Gastroesophageal sphincter (tissue), 4 donors: Measurements from ENCODE around the gene AP2B1. TPM values are rescaled to one million over a fixed set of nuclear protein-coding genes. Genes with fewer than 3 reads are reported as not detected.
"Not testable (repeated sequence)": the region's sequence is repeated elsewhere in the genome, so short reads cannot be mapped to it uniquely, and the experiment has no call there.

Experiments used
- ATAC-seq: fragments of 150-250 bp; one replicate; pipeline ENCODE4 v1.9.1; 2016; ENCODE audit warnings: mild to moderate bottlenecking, moderate library complexity
- H3K27ac ChIP-seq, 4 donors: fragments of 200-600 bp; sonication (generic) in 3 of 4; 1 replicate in 3 of 4; 2 replicates in 1 of 4; pipeline ENCODE4 v1.5.1; 2016 to 2019
- H3K27me3 ChIP-seq: fragments of 200-600 bp; sonication (generic); one replicate; pipeline ENCODE4 v1.5.1; 2019
- H3K36me3 ChIP-seq, 2 donors: fragments of 200-600 bp; sonication (generic); one replicate each; pipeline ENCODE4 v1.5.1; 2019; ENCODE audit warnings: control low read depth in 1 of 2
- H3K4me1 ChIP-seq, 3 donors: fragments of 200-600 bp; sonication (generic); 1 replicate in 2 of 3; 2 replicates in 1 of 3; pipeline ENCODE4 v1.5.1; 2016 to 2019; ENCODE audit warnings: control low read depth in 2 of 3
- H3K4me3 ChIP-seq, 2 donors: fragments of 200-600 bp; sonication (generic); one replicate each; pipeline ENCODE4 v1.5.1; 2019; ENCODE audit warnings: mild to moderate bottlenecking in 1 of 2, moderate library complexity in 1 of 2
- H3K9me3 ChIP-seq, 3 donors: fragments of 200-600 bp; sonication (generic); one replicate each; pipeline ENCODE4 v1.5.1; 2017 to 2019; ENCODE audit warnings: control low read depth in 2 of 3
- EP300 ChIP-seq: sonication (generic); formaldehyde crosslinking; IDR thresholded peaks from one replicate; pipeline ENCODE4 v1.6.1; 2017; ENCODE audit warnings: antibody characterized with exemption, mild to moderate bottlenecking
- POLR2A ChIP-seq, 2 donors: fragments of 450-650 bp; IDR thresholded peaks; one replicate each; pipeline ENCODE4 v1.6.1; 2017; ENCODE audit warnings: antibody characterized with exemption in 2 of 2, mild to moderate bottlenecking in 2 of 2, moderate library complexity in 1 of 2
- POLR2AphosphoS5 ChIP-seq: sonication (generic); formaldehyde crosslinking; IDR thresholded peaks from one replicate; pipeline ENCODE4 v1.6.1; 2017; ENCODE audit warnings: antibody characterized with exemption
- WGBS, 2 donors: methylation state at CpG; one replicate each; pipeline ENCODE4 v1.1.5; 2018; ENCODE audit warnings: low coverage in 1 of 2; 5-methylcytosine and 5-hydroxymethylcytosine counted together
- total RNA-seq, 4 donors: library from RNA; depleted of rRNA; stranded (reverse); fragments of >200 nt; gene quantifications; one replicate each; pipeline ENCODE4 v1.1.0, GENCODE V29; 2016
- TF ChIP-seq, protein P1 (sequence below), 4 experiments: fragments of 200-600 bp in 2 of 4; fragments of 450-650 bp in 2 of 4; sonication (generic) in 1 of 4; IDR thresholded peaks; one replicate each; pipeline ENCODE4 v1.5.1; 2017 to 2019; ENCODE audit warnings: antibody characterized with exemption in 4 of 4, mild to moderate bottlenecking in 2 of 4, moderate library complexity in 2 of 4

AP2B1 gene
- total RNA-seq, 4 donors from 2014 or later, result 104 to 383 (median 185) TPM

DNA sequence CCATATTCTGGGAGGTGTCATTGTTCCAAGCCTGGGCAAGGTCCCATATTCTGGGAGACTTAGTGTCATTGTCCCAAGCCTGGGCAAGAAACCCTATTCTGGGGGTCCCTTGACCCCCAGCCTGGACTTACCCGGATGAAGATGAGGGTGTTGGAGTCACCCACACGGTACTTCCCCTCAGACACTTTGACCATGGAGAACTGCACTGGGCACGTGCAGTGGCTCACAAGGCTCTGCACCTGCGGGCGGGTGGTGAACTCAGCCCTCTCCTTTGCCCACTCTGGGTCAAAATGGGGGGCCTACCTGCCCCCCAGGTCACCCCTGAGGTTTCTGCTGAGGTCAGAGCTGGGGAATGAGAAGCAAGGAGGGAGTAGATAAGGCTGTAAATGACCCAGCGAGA is 161.9 kb downstream of the AP2B1 start:
- no peaks in the 10 kb centered on the region for H3K36me3 ChIP-seq

DNA sequence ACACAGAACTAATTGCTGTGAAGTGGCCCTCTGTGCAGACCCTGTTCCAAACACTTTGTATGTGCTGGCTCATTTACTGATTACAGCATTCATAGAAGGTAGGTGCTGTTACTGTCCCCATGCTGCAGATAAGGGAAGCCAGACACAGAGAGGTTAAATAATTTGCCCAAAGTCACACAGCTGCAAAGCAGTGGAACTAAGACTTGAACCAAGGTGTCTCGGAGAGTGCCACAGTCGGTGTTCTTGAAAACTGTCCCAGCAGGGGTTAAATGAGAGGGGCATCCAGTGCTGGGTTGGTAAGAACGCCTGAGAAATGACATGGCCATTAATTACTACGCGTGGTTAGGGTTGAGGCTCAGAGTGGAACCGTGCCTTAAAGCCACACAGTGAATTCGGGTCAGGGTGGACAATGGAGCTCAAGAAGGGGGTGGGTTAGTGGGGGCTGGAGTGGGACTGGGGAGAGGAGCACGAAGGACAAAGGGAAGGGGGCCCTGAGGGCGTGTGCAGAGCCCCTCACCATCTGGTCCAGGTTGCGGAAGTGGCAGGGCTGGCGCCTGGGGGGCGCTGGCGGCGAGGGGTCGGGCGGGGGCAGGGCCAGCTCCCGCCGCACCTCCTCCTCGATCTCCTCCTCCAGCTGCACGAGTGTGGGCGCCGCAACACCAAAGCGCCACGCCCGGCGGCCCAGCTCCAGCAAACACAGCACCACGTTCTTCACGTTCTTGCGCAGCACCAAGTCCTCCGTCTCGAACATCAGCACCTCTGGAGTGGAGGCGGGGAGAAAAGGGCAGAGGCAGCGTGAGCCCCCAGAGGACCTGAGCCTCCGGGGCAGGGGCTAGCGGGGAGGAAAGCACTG is 162.7 kb downstream of the AP2B1 start:
- TF ChIP-seq POLR2AphosphoS5 (no peak), EP300 (no peak), POLR2A (IDR thresholded peaks at IDR 0.05) (no peak)
- TF ChIP-seq, protein P1, sequence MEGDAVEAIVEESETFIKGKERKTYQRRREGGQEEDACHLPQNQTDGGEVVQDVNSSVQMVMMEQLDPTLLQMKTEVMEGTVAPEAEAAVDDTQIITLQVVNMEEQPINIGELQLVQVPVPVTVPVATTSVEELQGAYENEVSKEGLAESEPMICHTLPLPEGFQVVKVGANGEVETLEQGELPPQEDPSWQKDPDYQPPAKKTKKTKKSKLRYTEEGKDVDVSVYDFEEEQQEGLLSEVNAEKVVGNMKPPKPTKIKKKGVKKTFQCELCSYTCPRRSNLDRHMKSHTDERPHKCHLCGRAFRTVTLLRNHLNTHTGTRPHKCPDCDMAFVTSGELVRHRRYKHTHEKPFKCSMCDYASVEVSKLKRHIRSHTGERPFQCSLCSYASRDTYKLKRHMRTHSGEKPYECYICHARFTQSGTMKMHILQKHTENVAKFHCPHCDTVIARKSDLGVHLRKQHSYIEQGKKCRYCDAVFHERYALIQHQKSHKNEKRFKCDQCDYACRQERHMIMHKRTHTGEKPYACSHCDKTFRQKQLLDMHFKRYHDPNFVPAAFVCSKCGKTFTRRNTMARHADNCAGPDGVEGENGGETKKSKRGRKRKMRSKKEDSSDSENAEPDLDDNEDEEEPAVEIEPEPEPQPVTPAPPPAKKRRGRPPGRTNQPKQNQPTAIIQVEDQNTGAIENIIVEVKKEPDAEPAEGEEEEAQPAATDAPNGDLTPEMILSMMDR (IDR thresholded peaks at IDR 0.05), result no peak
- 7 to 8% methylated on average over 6 to 21 of the region's 35 CpGs for WGBS, 2 donors
- Histone ChIP-seq H3K27ac (no peak overlapping the region), H3K4me1 (peaks cover 0 to 56% (median 16%) of the 10 kb centered on the region in 3 donors), H3K4me3 (peak overlapping the region in 1 of 2 donors; percentile 22), H3K9me3 (no peaks in the 10 kb centered on the region), H3K36me3 (no peaks in the 10 kb centered on the region), H3K27me3 (peaks cover 40% of the 10 kb centered on the region)
- ATAC-seq, result no peak

More for the DNA sequence above, 161.9 kb downstream of the AP2B1 start:
- TF ChIP-seq EP300 (no peak), POLR2A (IDR thresholded peaks at IDR 0.05) (no peak), POLR2AphosphoS5 (no peak)
- TF ChIP-seq, protein P1 (IDR thresholded peaks at IDR 0.05), result no peak
- Histone ChIP-seq H3K27ac (no peak overlapping the region), H3K4me3 (no peak overlapping the region), H3K9me3 (no peaks in the 10 kb centered on the region), H3K4me1 (peaks cover 0 to 56% (median 16%) of the 10 kb centered on the region in 3 donors), H3K27me3 (peaks cover 48% of the 10 kb centered on the region)
- WGBS, 2 donors, result 83% methylated on average over 1 of the region's 6 CpGs; no CpG with 5 or more reads in 1 of the 2 donors
- ATAC-seq, result no peak

DNA sequence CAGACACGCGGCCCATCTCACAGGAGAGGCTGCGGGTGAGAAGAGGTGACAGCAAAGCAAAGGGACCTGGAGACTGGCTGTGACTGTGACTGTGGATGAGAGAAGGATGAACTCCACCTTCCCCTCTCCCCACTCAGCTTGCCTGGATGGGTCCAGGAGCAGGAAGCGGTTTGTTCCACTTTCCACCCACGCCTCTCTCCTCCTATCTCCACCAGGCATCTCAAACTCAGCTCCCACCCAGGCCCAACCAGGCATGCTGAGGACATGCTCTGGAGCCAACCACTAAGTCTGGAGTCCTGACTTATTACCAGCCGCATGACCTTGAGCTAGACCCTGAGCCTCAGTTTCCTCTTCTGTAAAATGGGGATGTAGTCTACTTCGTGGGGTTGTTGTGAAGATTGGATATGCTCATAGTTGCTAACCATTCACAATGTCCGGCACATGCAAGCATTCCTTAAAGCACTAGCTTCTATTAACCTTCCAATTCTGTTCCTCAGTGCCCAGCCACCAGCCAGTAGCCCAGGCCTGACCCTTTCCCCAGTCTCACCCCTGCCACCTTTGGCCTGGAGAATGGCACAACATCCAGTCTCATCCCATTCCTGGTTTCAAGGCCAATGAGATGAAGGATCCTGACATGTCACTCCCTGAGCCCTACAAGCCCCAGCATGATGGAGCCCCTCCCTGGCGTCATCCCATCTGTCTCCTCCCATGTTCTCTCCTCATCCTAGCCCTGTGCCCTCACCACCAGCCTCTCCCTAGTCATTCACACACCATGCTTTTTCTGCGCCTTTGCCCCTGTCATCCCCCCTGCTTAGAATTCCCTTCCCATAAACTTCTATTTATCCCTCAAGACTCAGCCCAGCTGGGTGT is 163.6 kb downstream of the AP2B1 start:
- Histone ChIP-seq H3K27ac (no peak overlapping the region), H3K9me3 (no peaks in the 10 kb centered on the region), H3K4me1 (peaks cover 0 to 56% (median 16%) of the 10 kb centered on the region in 3 donors), H3K36me3 (no peaks in the 10 kb centered on the region), H3K27me3 (peaks cover 33% of the 10 kb centered on the region), H3K4me3 (peak overlapping the region in 1 of 2 donors; percentile 22)
- ATAC-seq, result no peak
- WGBS, 2 donors, result 77 to 90% methylated on average over 5 to 7 of the region's 10 CpGs
- TF ChIP-seq POLR2AphosphoS5 (no peak), EP300 (no peak), POLR2A (IDR thresholded peaks at IDR 0.05) (no peak)
- TF ChIP-seq, protein P1 (IDR thresholded peaks at IDR 0.05), result no peak

GRCh38 chr17:35751541-35751940 is 164.4 kb downstream of the AP2B1 start:
- Histone ChIP-seq H3K4me1 (peaks cover 0 to 56% (median 16%) of the 10 kb centered on the region in 3 donors), H3K27me3 (peaks cover 33% of the 10 kb centered on the region)
- not testable (repeated sequence) for ATAC-seq, H3K4me3 ChIP-seq, H3K9me3 ChIP-seq, H3K27ac ChIP-seq, H3K36me3 ChIP-seq
- WGBS, 2 donors, result 72 to 75% methylated on average over 1 to 3 of the region's 4 CpGs

GRCh38 chr17:35752471-35752870 is 165.3 kb downstream of the AP2B1 start:
- H3K4me3 ChIP-seq, result peak overlapping the region in 1 of 2 donors; percentile 23
- no peak for ATAC-seq
- H3K27me3 ChIP-seq, result peaks cover 31% of the 10 kb centered on the region
- 30 to 90% methylated on average over 2 to 4 of the region's 16 CpGs for WGBS, 2 donors
- TF ChIP-seq POLR2A (IDR thresholded peaks at IDR 0.05) (no peak), EP300 (no peak), POLR2AphosphoS5 (no peak)
- TF ChIP-seq, protein P1 (IDR thresholded peaks at IDR 0.05), result no peak
- H3K36me3 ChIP-seq, result no peaks in the 10 kb centered on the region
- H3K4me1 ChIP-seq, result peaks cover 0 to 51% (median 16%) of the 10 kb centered on the region in 3 donors
- H3K9me3 ChIP-seq, result no peaks in the 10 kb centered on the region
- peak overlapping the region in 2 of 4 donors; percentile 3 to 64 for H3K27ac ChIP-seq
